Mesendoderm (in vitro differentiated cells): Measurements from ENCODE around the gene KLHDC1.
"Not testable (repeated sequence)": the region's sequence is repeated elsewhere in the genome, so short reads cannot be mapped to it uniquely, and the experiment has no call there.

Experiments used
- DNase-seq: peaks from one replicate; pipeline ENCODE4 v3.0.0; 2013
- H2AK5ac ChIP-seq: 2 replicates; pipeline ENCODE4 v1.6.1; 2013; ENCODE audit warnings: low read length, inconsistent platforms
- H2BK120ac ChIP-seq: 2 replicates; pipeline ENCODE4 v1.6.1; 2013; ENCODE audit warnings: low read depth, mild to moderate bottlenecking, low read length, moderate library complexity, mixed read lengths
- H2BK15ac ChIP-seq: replicated peaks from 2 replicates; pipeline ENCODE4 v1.6.1; 2013; ENCODE audit warnings: low read depth, mild to moderate bottlenecking, moderate library complexity
- H2BK5ac ChIP-seq: 2 replicates; pipeline ENCODE4 v1.6.1; 2013; ENCODE audit warnings: low read length, inconsistent platforms
- H3K18ac ChIP-seq: 2 replicates; pipeline ENCODE4 v1.6.1; 2013; ENCODE audit warnings: mild to moderate bottlenecking, low read length, mixed read lengths
- H3K23ac ChIP-seq: one replicate; pipeline ENCODE4 v1.6.1; 2013; ENCODE audit warnings: low read length
- H3K27ac ChIP-seq: 2 replicates; pipeline ENCODE4 v1.5.1; 2013; ENCODE audit warnings: low read depth, mild to moderate bottlenecking, inconsistent platforms, low read length, moderate library complexity
- H3K27me3 ChIP-seq: 2 replicates; pipeline ENCODE4 v1.6.1; 2013; ENCODE audit warnings: low read length, control low read depth, mild to moderate bottlenecking, inconsistent platforms; ENCODE audit not compliant: insufficient read depth, poor library complexity
- H3K36me3 ChIP-seq: 2 replicates; pipeline ENCODE4 v1.6.1; 2013; ENCODE audit warnings: low read length, inconsistent platforms; ENCODE audit not compliant: control insufficient read depth, insufficient read depth
- H3K4ac ChIP-seq: one replicate; pipeline ENCODE4 v1.6.1; 2013; ENCODE audit warnings: low read depth, mild to moderate bottlenecking, low read length, moderate library complexity
- H3K4me1 ChIP-seq: 2 replicates; pipeline ENCODE4 v1.6.1; 2013; ENCODE audit warnings: low read depth, low read length, inconsistent platforms; ENCODE audit not compliant: control insufficient read depth
- H3K4me2 ChIP-seq: 2 replicates; pipeline ENCODE4 v1.6.1; 2013; ENCODE audit warnings: low read length
- H3K4me3 ChIP-seq: 2 replicates; pipeline ENCODE4 v1.5.1; 2013; ENCODE audit warnings: mild to moderate bottlenecking, low read length
- H3K56ac ChIP-seq: one replicate; pipeline ENCODE4 v1.6.1; 2013; ENCODE audit warnings: low read length
- H3K79me1 ChIP-seq: 2 replicates; pipeline ENCODE4 v1.6.1; 2013; ENCODE audit warnings: low read length, inconsistent platforms
- H3K79me2 ChIP-seq: 2 replicates; pipeline ENCODE4 v1.6.1; 2013; ENCODE audit warnings: mild to moderate bottlenecking, low read length; ENCODE audit not compliant: control insufficient read depth, insufficient read depth
- H3K9ac ChIP-seq: 2 replicates; pipeline ENCODE4 v1.6.1; 2013; ENCODE audit warnings: low read length, inconsistent platforms
- H4K5ac ChIP-seq: one replicate; pipeline ENCODE4 v1.6.1; 2013; ENCODE audit warnings: low read length
- H4K8ac ChIP-seq: one replicate; pipeline ENCODE4 v1.6.1; 2013; ENCODE audit warnings: low read depth, mild to moderate bottlenecking, control low read depth, low read length, moderate library complexity
- WGBS: extraction: QIAGEN DNeasy Blood & Tissue Kit; methylation state at CpG from one replicate; pipeline ENCODE4 v1.1.7; 2013; ENCODE audit warnings: low lambda C conversion rate, missing lambda C conversion rate; ENCODE audit not compliant: insufficient coverage; ENCODE audit errors: extremely low coverage; 5-methylcytosine and 5-hydroxymethylcytosine counted together

KLHDC1 gene

GRCh38 chr14:49781040-49781439 lies 88.1 kb downstream of the KLHDC1 start:
- H3K18ac ChIP-seq, H3K4ac ChIP-seq, H3K27ac ChIP-seq, H3K27me3 ChIP-seq, H2AK5ac ChIP-seq, H3K56ac ChIP-seq, H3K79me1 ChIP-seq, H3K4me3 ChIP-seq, H3K4me2 ChIP-seq, H3K9ac ChIP-seq, H4K5ac ChIP-seq, DNase-seq, H3K36me3 ChIP-seq, H2BK15ac ChIP-seq, H3K79me2 ChIP-seq, H3K4me1 ChIP-seq, H2BK120ac ChIP-seq, H3K23ac ChIP-seq, H2BK5ac ChIP-seq, H4K8ac ChIP-seq: not testable (repeated sequence)
- no CpG with 5 or more reads among the region's 7 CpGs for whole genome bisulfite sequencing

- Histone ChIP-seq H3K9ac (no peak overlapping the region), H3K4me3 (no peak overlapping the region), H3K18ac (no peak overlapping the region), H3K36me3 (peaks cover 5% of the 10 kb centered on the region), H2BK15ac (no peak overlapping the region), H3K79me2 (no peaks in the 10 kb centered on the region), H3K4ac (no peak overlapping the region), H3K27me3 (no peaks in the 10 kb centered on the region), H2AK5ac (no peak overlapping the region), H4K8ac (no peak overlapping the region), H2BK120ac (no peak overlapping the region), H4K5ac (no peak overlapping the region), H3K4me2 (no peak overlapping the region), H3K27ac (no peak overlapping the region), H3K4me1 (no peaks in the 10 kb centered on the region), H3K56ac (no peak overlapping the region), H3K23ac (no peak overlapping the region), H3K79me1 (no peaks in the 10 kb centered on the region), H2BK5ac (no peak overlapping the region)
- no peak for DNase-seq
- WGBS = no CpG with 5 or more reads among the region's 3 CpGs
Observed at GRCh38 chr14:49783394-49784014, 90.6 kb downstream of the KLHDC1 start.

- no peaks in the 10 kb centered on the region for H3K4me1 ChIP-seq
- no peak overlapping the region for H3K56ac ChIP-seq
- no peaks in the 10 kb centered on the region for H3K79me2 ChIP-seq
- H3K27me3 ChIP-seq = no peaks in the 10 kb centered on the region
- no peak overlapping the region for H2BK120ac ChIP-seq
- no peaks in the 10 kb centered on the region for H3K79me1 ChIP-seq
- H2BK15ac ChIP-seq = no peak overlapping the region
- no peak overlapping the region for H4K8ac ChIP-seq
- H3K4me2 ChIP-seq = no peak overlapping the region
- no peak overlapping the region for H3K9ac ChIP-seq
- no peak overlapping the region for H2BK5ac ChIP-seq
- H3K36me3 ChIP-seq = peaks cover 5% of the 10 kb centered on the region
- H3K27ac ChIP-seq = no peak overlapping the region
- H3K23ac ChIP-seq = no peak overlapping the region
- no peak overlapping the region for H4K5ac ChIP-seq
- H3K18ac ChIP-seq = no peak overlapping the region
- no peak overlapping the region for H2AK5ac ChIP-seq
- WGBS = no CpG with 5 or more reads among the region's 2 CpGs
- H3K4me3 ChIP-seq = no peak overlapping the region
- DNase-seq = no peak
- H3K4ac ChIP-seq = no peak overlapping the region
Observed at GRCh38 chr14:49786315-49786714, 93.4 kb downstream of the KLHDC1 start.

GRCh38 chr14:49792618-49793017 lies 99.7 kb downstream of the KLHDC1 start:
- Histone ChIP-seq H3K23ac (no peak overlapping the region), H3K36me3 (peaks cover 2% of the 10 kb centered on the region), H3K27ac (no peak overlapping the region)

GRCh38 chr14:49796025-49796424 lies 103.1 kb downstream of the KLHDC1 start:
- H3K4me2 ChIP-seq = no peak overlapping the region

More at GRCh38 chr14:49792618-49793017, 99.7 kb downstream of the KLHDC1 start:
- Histone ChIP-seq H3K79me2 (no peaks in the 10 kb centered on the region), H3K4me1 (no peaks in the 10 kb centered on the region), H3K27me3 (no peaks in the 10 kb centered on the region), H4K8ac (no peak overlapping the region), H2AK5ac (no peak overlapping the region), H3K9ac (no peak overlapping the region), H3K79me1 (no peaks in the 10 kb centered on the region), H3K4me2 (no peak overlapping the region), H3K4ac (no peak overlapping the region), H2BK15ac (no peak overlapping the region), H3K18ac (no peak overlapping the region), H4K5ac (no peak overlapping the region), H2BK5ac (no peak overlapping the region), H3K4me3 (no peak overlapping the region), H3K56ac (no peak overlapping the region), H2BK120ac (no peak overlapping the region)
- no CpG with 5 or more reads among the region's 1 CpG for WGBS
- no peak for DNase-seq

More at GRCh38 chr14:49796025-49796424, 103.1 kb downstream of the KLHDC1 start:
- Histone ChIP-seq H3K36me3 (peaks cover 6% of the 10 kb centered on the region), H2BK120ac (no peak overlapping the region), H3K23ac (no peak overlapping the region), H3K56ac (no peak overlapping the region), H3K4ac (no peak overlapping the region), H4K8ac (no peak overlapping the region), H3K27me3 (no peaks in the 10 kb centered on the region), H3K18ac (no peak overlapping the region), H2AK5ac (no peak overlapping the region), H3K79me2 (no peaks in the 10 kb centered on the region), H3K27ac (no peak overlapping the region), H2BK15ac (no peak overlapping the region), H3K4me3 (no peak overlapping the region), H3K4me1 (no peaks in the 10 kb centered on the region), H4K5ac (no peak overlapping the region), H3K79me1 (peaks cover 1% of the 10 kb centered on the region), H3K9ac (no peak overlapping the region), H2BK5ac (no peak overlapping the region)
- DNase-seq = no peak
- WGBS = no CpG with 5 or more reads among the region's 2 CpGs
